Stimulated activated CD4-positive, alpha-beta T cell treated with anti-CD3 and anti-CD28 coated beads, Interleukin-15, amount 100 ng/mL, for 1 hour (primary cell): ENCODE data around the gene ZP3.
"Not testable (repeated sequence)": the region's sequence is repeated elsewhere in the genome, so short reads cannot be mapped to it uniquely, and the experiment has no call there.

ENCODE experiments used
- DNase-seq, 2 donors: peaks; one replicate each; pipeline ENCODE4 v3.0.0-alpha.2; 2020; ENCODE audit warnings: low read depth in 1 of 2, low spot score in 1 of 2

Gene ZP3

DNA sequence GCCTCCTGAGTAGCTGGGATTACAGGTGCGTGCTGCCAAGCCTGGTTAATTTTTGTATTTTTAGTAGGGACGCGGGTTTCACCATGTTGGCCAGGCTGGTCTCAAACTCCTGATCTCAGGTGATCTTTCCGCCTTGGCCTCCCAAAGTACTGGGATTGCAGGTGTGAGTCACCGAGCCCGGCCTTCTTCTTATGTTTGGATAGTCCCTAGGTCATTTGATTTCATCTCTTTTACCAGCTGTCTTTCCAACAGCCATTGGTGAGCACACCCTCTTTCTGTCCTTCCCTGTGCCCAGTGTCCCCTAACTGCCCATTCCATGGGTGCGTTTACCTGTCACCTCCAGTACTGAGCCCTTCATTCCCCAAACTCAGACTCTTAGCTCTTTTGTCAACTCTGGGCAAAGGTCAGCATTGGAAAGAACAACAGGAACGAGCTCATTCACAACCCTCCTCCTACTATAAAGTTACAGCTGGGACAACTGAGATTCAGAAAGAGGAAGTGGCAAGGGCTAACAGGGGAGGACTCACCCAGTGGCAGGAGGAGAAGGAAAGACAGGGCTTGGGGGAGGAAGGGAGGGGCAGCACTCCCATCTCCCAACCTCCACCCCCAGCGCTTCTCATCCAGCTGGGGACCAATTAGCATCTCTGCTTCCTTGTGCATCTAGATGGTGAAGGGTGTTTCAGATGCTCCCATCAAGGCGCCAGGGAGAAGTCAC is 20.8 kb upstream of the ZP3 start:
- no peak for DNase-seq

DNA sequence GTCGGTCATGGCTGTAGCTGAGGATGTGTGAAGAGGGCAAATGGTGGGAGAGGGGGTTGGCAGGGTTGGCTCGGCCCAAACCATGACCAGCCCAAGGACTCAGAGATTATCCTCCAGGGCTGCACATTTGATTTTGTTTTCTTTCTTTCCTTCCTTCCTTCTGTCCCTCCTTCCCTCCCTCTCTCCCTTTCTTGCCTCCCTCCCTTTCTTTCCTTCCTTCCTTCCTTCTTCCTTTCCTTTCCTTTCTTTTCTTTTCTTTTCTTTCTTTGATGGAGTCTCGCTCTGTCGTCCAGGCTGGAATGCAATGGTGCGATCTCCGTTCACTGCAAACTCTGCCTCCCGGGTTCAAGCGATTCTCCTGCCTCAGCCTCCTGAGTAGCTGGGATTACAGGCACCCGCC is 19.0 kb upstream of the ZP3 start:
- no peak for DNase-seq

DNA sequence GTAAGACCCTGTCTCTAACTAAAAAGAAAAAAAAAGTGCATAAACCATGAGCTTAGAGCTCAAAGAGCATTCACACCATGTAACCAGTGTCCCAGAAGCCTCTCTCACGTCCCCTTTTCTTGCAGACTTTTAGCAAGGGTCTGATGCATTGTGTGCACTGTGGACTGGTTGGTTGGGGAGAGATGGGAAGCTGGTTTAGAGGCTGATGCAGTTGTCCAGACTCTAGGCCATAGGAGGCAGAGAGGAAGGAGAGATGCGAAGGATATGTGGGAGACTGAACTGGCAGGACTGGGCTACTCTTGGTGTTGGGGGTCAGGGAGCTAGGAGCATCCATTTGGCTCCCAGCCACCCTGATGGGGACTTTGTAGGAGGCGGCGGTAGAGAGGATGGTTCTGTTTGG is 17.0 kb upstream of the ZP3 start:
- no peak for DNase-seq

DNA sequence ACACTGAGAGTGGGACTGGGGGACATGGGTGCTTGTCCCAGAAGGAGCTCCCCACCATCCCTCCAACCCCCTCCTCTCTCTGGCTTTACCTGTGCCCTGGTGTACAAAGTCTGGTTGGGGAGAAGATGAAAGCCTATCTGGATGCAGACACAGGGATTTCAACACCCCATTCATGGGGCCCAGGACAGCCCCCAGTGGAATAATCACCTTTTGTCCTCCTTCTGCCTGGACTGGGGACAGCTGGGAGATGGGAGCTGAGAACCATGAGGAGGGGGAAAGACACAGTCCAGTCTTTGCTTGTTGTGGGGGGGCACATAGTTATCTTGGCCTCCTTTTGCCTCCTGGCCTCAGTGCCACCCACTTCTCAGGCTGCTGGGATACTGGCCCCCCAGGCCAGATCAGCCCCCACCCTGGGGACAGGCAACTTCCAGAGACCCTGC is 16.6 kb upstream of the ZP3 start:
- DNase-seq: no peak

DNA sequence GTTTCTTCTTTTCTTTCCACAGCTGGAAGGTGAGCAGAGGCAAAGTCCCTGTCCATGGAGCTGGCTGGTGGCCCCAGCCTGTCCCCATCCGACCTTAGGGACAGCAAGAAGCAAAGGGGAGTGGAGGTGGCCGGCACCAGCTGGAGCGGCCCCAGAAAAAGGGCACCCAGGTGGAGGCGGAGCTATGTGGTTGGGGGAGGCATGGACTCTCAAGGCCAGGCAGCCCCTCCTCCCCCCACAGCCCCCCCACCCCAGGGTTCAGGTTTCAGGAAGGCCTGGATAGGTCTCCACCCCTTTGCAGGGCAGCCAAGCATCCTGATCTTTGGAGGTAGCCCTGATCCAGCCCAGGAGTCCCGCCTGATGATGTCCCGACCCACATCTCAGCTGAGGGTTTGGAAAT is 15.2 kb upstream of the ZP3 start, which contains the start of gene SSC4D:
TSS of gene SSC4D (minus strand) at position 161 of the 400 bp plus-strand sequence. CDS start 5,258 bp downstream, outside the sequence.
- DNase-seq: no peak

DNA sequence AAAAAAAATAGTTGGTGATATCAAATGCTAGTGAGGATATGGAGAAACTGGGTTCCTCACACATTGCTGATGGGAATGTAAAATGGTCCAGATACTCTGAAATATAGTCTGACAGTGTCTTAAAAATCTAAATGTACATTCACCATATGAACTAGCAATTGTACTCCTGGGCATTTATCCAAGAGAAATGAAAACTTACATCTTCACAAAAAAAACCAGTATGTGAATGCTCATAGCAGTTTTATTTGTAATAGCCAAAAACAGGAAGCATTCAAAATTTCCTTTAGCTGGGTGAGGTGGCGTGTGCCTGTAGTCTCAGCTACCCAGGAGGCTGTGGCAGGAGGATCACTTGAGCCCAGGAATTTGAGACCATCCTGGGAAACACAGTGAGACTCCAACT is 13.1 kb upstream of the ZP3 start:
- no peak for DNase-seq

DNA sequence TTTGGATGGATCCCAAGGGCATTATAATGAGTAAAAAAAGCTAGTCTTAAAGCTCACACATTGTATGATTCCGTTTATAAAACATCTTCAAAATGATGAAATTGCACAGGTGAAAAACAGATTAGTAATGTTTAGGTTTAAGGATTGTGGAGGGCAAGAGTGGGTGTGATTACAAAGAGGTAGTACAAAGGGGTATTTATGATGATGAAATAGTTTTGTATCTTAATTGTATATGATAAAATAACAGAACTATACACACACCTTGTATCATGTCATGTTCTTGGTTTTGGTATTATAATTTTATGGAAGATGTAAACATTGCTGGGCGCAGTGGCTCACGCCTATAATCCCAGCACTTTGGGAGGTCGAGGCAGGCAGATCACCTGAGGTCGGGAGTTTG is 12.5 kb upstream of the ZP3 start:
- DNase-seq: no peak

DNA sequence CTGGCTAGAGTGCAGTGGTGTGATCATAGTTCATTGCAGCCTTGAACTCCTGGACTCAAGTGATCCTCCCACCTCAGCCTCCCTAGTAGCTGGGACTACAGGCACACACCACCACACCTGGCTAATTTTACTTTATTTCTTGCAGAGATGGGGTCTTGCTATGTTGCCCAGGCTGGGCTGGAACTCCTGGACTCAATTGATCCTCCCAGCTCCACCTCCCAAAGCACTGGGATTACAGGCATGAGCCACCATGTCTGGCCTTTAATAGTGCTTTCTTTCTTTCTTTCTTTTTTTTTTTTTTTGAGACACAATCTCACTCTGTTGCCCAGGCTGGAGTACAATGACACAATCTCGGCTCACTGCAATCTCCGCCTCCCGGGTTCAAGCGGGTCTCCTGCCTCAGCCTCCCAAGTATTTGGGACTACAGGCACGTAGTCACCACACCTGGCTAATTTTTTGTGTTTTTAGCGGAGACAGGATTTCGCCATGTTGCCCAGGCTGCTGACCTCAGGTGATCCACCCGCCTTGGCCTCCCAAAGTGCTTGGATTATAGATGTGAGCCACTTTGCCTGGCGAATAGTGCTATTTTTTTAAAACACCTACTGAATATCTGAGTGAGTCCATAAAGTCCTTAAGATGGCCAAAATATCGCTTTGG is 7.0 kb upstream of the ZP3 start:
- not testable (repeated sequence) for DNase-seq

DNA sequence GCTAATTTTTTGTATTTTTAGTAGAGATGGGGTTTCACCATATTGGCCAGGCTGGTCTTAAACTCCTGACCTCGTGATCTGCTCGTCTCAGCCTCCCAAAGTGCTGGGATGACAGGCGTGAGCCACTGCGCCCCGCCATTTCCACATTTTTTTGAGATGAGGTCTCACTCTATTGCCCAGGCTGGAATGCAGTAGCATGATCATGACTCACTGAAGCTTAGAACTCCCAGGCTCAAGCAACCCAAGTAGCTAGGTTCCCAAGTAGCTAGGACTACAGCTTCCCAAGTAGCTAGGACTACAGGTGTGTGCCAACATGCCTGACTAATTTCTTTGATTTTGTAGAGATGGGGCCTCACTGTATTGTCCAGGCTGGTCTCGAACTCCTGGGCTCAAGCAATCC is 3.7 kb upstream of the ZP3 start:
- not testable (repeated sequence) for DNase-seq

DNA sequence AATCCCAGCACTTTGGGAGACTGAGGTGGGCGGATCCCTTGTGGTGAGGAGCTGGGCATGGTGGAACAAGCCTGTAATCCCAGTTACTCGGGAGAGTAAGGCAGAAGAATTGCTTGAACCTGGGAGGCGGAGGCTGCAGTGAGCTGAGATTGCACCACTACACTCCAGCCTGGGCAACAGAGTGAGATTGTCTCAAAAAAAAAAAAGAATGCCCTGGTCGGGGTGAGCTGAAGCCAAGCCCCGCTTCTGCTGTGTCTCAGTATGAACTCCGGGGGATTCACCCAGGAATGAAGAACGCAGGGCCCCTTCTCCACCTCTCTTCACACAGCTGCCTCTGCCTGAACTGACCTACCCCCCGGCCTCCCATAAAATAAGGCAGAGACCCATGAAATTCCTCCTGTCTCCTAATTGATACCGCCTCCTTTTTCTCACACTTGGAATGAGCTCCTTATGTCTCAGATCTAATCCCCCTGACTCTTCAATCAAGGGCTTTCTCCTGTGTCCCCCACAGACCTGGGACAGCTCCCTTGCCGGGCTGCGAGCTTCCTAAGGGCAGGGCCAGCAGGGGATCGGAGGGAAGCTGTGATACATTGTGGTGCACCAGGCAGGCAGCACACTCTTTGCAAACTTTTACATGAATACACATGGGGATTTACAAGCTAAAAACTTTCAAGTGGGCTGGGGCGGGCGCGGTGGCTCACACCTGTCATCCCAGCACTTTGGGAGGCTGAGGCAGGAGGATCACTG is 911 bp upstream of the ZP3 start:
- DNase-seq: no peak

DNA sequence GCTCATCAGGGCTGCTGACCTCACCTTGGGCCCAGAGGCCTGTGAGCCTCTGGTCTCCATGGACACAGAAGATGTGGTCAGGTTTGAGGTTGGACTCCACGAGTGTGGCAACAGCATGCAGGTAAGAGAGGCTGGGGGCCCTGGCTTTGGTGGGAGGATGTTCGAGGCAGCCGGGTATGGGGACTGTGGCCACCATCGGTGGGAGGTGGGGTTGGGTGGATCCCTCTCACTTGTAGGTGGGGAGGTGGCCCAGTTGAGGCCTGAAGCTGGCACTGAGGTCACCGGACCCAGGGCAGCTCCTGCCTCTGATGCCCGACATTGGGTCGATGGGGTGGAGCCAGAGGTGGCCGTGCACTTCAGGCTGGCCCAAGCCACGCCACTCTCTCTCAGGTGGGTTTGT is 406 bp downstream of the ZP3 start:
- DNase-seq: no peak

DNA sequence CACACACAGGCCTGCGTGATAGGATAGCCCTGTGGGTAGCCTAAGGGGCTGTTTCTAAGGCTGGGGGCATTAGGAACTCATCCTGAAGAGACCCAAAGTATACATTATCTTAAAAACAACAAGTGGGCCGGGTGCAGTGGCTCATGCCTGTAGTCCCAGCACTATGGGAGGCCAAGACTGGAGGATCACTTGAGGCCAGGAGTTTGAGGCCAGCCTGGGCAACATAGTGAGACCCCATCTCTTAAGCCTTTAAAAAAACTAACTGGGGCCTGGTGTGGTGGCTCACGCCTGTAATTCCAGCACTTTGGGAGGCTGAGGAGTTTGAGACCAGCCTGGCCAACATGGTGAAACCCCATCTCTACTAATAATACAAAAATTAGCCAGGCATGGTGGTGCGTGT is 808 bp downstream of the ZP3 start:
- not testable (repeated sequence) for DNase-seq

DNA sequence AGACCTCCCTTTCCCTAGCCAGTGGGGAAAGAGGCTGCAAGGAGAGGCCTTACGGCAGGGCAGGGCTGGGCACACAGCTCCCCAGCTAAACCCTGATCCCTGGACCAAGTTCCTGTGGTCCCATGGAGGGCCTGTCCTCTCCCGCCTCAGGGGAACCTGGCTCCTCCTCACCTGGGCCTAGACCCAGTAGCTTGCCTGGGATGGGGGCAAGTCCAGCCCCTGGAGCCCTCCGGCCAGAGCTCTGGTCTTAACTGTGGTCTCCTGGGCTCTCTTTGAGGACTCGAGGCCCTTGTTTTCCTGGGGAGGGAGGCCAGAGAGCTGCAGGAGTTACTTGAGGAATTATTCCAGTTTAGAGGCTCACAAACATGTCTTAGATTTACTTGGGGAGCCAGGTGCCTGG is 1.5 kb downstream of the ZP3 start:
- no peak for DNase-seq

DNA sequence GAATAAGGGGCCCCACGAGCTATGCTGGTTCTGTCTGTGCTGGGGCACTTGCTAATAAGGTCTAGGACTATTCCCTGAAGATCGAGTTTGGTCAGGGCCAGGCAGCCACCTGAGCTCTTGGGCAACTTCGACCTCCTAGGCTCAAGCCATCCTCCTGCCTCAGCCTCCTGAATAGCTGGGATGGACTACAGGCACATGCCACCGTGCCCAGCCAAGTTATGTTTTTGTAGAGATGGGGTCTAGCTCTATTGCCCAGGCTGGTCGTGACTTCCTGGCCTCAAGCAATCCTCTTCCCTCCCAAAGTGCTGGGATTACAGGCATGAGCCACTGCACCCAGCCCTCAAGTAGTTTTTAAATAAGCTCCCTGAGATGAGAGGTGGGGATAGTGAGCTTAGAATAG is 2.9 kb downstream of the ZP3 start:
- DNase-seq: no peak

DNA sequence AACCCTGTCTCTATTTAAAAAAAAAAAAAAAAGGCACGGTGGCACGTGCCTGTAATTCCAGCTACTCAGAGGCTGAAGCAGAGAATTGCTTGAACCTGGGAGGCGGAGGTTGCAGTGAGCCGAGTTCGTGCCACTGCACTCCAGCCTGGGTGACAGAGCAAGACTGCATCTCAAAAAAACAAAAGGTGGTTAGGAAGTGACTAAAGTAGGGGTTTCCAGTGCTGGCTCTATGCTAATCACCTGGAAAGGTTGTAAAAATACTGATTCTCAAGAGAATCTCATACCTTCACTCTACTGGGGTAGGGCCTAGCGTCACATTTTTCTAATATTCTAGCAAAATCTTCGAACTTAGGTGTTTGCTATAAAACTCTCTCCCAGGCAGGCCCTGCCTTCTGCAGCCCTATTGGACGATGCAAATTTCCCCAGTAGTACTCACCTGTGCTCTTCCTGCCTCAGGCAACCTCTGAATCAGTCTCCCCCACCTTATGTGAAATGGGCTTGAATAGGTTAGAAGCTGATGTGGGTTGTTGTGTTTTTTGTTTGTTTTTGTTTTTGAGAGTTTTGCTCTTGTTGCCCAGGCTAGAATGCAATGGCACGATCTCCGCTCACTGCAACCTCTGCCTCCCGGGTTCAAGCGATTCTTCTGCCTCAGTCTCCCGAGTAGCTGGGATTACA is 3.5 kb downstream of the ZP3 start:
- DNase-seq: no peak

DNA sequence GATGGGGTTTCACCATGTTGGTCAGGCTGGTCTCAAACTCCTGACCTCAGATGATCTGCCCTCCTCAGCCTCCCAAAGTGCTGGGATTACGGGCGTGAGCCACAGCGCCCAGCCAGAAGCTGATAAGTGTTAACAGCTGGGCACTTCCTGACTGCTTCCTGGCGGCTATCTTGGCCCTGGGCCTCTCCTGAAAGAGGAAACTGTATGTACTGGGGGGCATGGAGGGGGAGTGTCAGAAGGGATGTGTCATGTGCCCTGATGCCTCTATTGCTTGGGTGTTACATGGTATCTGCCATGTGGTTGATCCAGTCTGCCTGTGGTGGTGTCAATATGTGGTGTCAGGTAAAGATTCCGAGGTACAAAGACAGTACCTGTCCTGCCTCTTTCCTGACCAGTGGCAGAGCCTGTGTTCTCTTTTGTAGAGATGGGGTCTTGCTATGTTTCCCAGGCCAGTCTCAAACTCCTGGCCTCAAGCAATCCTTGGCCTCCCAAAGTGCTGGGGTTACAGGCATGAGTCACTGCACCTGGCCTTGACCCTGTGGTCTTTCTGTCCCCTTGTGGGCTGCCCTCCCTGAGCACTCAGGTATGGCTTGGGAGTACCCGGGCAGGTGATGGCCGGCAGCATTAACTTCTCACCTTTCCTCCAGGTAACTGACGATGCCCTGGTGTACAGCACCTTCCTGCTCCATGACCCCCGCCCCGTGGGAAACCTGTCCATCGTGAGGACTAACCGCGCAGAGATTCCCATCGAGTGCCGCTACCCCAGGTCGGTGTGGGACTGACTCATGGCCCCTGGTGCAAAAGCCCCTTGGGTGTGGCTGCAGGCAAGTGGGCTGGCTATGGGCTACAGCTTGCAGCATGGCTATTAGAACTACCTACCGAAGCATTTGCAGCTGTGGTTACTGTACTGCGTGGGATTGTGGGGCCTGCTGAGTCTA is 4.4 kb downstream of the ZP3 start:
- no peak for DNase-seq

DNA sequence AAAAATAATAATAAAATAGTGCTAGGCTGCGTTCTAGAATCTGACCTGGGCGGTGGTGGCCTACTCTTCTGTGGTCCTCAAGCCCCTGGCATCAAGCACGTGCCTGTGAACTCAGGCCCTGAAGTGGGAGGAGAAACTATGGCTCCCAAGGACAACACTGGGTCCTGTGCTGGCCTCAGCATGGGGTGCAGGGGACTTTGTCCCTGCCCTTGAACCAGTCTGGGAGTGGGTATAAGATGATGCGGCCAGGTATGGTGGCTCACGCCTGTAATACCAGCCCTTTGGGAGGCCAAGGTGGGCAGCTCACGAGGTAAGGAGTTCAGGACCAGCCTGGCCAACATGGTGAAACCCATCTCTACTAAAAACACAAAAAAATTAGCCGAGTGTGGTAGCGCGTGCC is 5.5 kb downstream of the ZP3 start:
- no peak for DNase-seq

DNA sequence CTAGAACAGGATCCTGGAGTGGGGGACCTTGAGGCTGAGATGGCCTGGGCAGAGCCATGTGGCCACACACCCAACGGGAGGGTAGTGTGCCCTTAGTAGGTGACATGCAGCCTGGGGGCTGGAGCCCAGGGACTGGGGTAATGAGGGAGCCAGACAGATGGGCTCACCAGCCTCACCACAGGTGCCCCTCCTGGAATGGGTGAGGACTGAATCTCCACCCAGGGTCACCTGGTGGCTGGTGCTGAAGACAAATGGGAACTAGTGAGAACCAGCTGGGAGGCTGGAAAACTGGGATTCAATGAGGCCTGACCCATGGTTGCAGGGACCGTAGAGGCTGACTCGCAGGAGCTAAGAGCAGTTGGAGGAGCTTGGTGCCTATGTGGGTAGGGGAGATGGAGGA is 6.1 kb downstream of the ZP3 start:
- no peak for DNase-seq

DNA sequence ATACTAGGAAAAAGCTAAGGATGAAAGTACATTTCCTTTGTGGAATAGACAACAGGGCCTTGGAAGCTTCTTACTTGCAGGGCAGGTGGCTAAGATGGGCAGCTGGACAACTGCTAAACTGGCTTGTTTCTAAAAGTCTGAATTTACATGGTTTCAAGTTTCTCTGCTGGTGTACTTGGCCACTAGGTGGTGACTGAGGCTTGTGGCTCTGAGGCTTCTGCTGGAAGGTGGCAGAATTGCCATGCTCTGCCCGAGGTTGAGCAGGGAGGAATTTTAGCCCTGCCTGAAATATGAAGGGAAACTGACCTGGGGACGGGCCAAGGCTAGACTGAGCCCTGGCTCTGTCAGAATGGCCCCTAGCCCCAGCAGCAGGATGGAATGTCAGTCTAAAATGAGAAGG is 13.1 kb downstream of the ZP3 start:
- DNase-seq: peak in 1 of 2 donors; percentile 12

DNA sequence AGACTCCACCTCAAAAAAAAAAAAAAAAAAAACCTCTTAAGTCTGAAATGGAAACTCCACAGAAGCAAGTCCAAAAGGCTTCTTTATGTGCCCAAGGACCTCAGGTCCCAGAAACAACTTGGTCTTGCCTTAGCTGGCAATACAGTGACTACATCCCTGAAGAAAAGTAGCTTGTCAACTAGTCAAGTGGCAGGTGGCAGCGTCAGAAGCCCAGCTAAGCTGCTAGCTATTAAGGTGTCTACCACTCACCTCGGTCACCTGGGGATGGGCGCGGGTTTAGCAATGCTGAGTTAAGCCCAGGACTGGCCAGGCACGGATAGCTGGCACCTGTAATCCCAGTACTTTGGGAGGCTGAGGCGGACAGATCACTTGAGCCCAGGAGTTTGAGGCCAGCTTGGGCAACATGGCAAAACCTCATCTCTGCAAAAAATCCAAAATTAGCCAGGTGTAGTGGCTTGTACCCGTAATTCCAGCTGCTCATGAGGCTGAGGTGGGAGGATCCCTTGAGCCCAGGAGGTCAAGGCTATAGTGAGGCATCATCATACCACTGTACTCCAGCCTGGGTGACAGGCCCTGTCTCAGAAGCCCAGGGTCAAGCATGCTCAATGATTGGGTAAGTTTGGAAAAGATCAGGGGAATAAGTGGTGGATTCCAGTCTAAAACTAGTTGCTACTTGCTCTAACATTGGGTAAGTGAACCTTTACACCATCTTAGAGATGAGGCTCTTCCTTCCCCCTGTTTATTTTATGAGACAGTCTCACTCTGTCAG is 14.6 kb downstream of the ZP3 start:
- not testable (repeated sequence) for DNase-seq
